Testis (tissue), 3 donors: ENCODE measurements around the gene PCK1. TPM values are rescaled to one million over a fixed set of nuclear protein-coding genes. Genes with fewer than 3 reads are reported as not detected.

Source experiments
- DNase-seq: peaks from one replicate; pipeline ENCODE4 v3.0.0-alpha.2; 2019
- H3K27ac ChIP-seq, 2 donors: fragments of 200-600 bp; sonication (generic); one replicate each; pipeline ENCODE4 v1.5.1; 2019
- H3K27me3 ChIP-seq: fragments of 200-600 bp; sonication (generic); one replicate; pipeline ENCODE4 v1.5.1; 2019
- H3K36me3 ChIP-seq: fragments of 200-600 bp; sonication (generic); one replicate; pipeline ENCODE4 v1.5.1; 2017; ENCODE audit warnings: low read depth; ENCODE audit errors: missing control alignments
- H3K4me1 ChIP-seq: fragments of 200-600 bp; sonication (generic); one replicate; pipeline ENCODE4 v1.5.1; 2019
- H3K4me3 ChIP-seq, 2 donors: fragments of 200-600 bp; sonication (generic); one replicate each; pipeline ENCODE4 v1.5.1; 2017 to 2019
- H3K9me3 ChIP-seq: fragments of 200-600 bp; sonication (generic); one replicate; pipeline ENCODE4 v1.5.1; 2017
- CTCF ChIP-seq, 3 experiments: fragments of 450-650 bp in 2 of 3; fragments of 200-600 bp in 1 of 3; sonication (generic) in 1 of 3; IDR thresholded peaks; one replicate each; pipeline ENCODE4 v1.5.1; 2016 to 2019; ENCODE audit warnings: antibody characterized with exemption in 3 of 3, mild to moderate bottlenecking in 2 of 3, moderate library complexity in 1 of 3
- POLR2A ChIP-seq: fragments of 450-650 bp; IDR thresholded peaks from one replicate; pipeline ENCODE4 v1.6.1; 2017; ENCODE audit warnings: antibody characterized with exemption, mild to moderate bottlenecking, moderate library complexity
- WGBS, 2 donors: methylation state at CpG; one replicate each; pipeline ENCODE4 v1.1.5; 2018; 5-methylcytosine and 5-hydroxymethylcytosine counted together
- intact Hi-C: fragments of 100-400 bp; cut with DNase I; formaldehyde crosslinking; loops from one replicate; pipeline ENCODE4 v1.15.1; 2023; ENCODE audit warnings: low total_unique reads
- polyA plus RNA-seq: library from polyadenylated mRNA; stranded (reverse); fragments of 350-450 nt; fragmentation: Illumina TruSeq; extraction: RNeasy Lipid Tissue Mini Kit (QIAGEN cat#74804); gene quantifications from one replicate; pipeline ENCODE4 v1.2.3, GENCODE V29; 2014; ENCODE audit warnings: low read depth, low replicate concordance; ENCODE audit not compliant: insufficient read depth
- total RNA-seq, 2 donors: library from RNA; depleted of rRNA; stranded (reverse); fragments of >200 nt; gene quantifications; one replicate each; pipeline ENCODE4 v1.2.3, GENCODE V29; 2016

Gene PCK1
- total and polyA plus RNA-seq, 3 donors from 2014 or later = 0.19 to 3.1 (median 0.88) TPM

GRCh38 chr20:57525328-57526086, 35.4 kb upstream of the PCK1 start:
- H3K4me1 ChIP-seq = peaks cover 4% of the 10 kb centered on the region
- WGBS, 2 donors = 46 to 48% methylated on average over 4 to 5 of the region's 10 CpGs
- no peaks in the 10 kb centered on the region for H3K27me3 ChIP-seq
- intact Hi-C loops = no loop called here
- TF ChIP-seq CTCF (IDR thresholded peaks at IDR 0.05) (no peak), POLR2A (no peak)
- H3K27ac ChIP-seq = no peak overlapping the region
- no peaks in the 10 kb centered on the region for H3K9me3 ChIP-seq
- peak overlapping the region in 1 of 2 donors; percentile 52 for H3K4me3 ChIP-seq
- H3K36me3 ChIP-seq = no peaks in the 10 kb centered on the region
- DNase-seq = peak; percentile 20

GRCh38 chr20:57526087-57526884, 34.6 kb upstream of the PCK1 start:
- DNase-seq = peak; percentile 51
- Histone ChIP-seq H3K27me3 (no peaks in the 10 kb centered on the region), H3K4me3 (no peak overlapping the region), H3K36me3 (no peaks in the 10 kb centered on the region), H3K9me3 (no peaks in the 10 kb centered on the region), H3K4me1 (peaks cover 4% of the 10 kb centered on the region), H3K27ac (no peak overlapping the region)
- WGBS, 2 donors = 36 to 40% methylated on average over 14 to 16 of the region's 17 CpGs
- intact Hi-C loops = no loop called here
- TF ChIP-seq POLR2A = no peak
- peak in 1 of 3 experiments; percentile 29 for TF ChIP-seq CTCF (IDR thresholded peaks at IDR 0.05)

- no peaks in the 10 kb centered on the region for H3K36me3 ChIP-seq
- intact Hi-C loops = no loop called here
- H3K4me1 ChIP-seq = peaks cover 4% of the 10 kb centered on the region
- no peak overlapping the region for H3K4me3 ChIP-seq
- peak; percentile 34 for DNase-seq
- no peak for TF ChIP-seq POLR2A
- TF ChIP-seq CTCF (IDR thresholded peaks at IDR 0.05) = no peak
- no peak overlapping the region for H3K27ac ChIP-seq
- H3K27me3 ChIP-seq = no peaks in the 10 kb centered on the region
- no peaks in the 10 kb centered on the region for H3K9me3 ChIP-seq
- WGBS, 2 donors = 10 to 14% methylated on average over 19 of the region's 19 CpGs
Measured at GRCh38 chr20:57526885-57527460, 33.9 kb upstream of the PCK1 start.

GRCh38 chr20:57527728-57528127, 33.2 kb upstream of the PCK1 start:
- Histone ChIP-seq H3K9me3 (no peaks in the 10 kb centered on the region), H3K4me1 (peaks cover 4% of the 10 kb centered on the region), H3K27ac (no peak overlapping the region), H3K4me3 (no peak overlapping the region), H3K36me3 (no peaks in the 10 kb centered on the region), H3K27me3 (no peaks in the 10 kb centered on the region)
- intact Hi-C loops = no loop called here
- TF ChIP-seq CTCF (IDR thresholded peaks at IDR 0.05) (no peak), POLR2A (no peak)
- WGBS, 2 donors = 77 to 79% methylated on average over 6 of the region's 6 CpGs
- DNase-seq = no peak
